GM12891 (cell line): ENCODE results near the gene BTNL2.
"Not testable (repeated sequence)": the region's sequence is repeated elsewhere in the genome, so short reads cannot be mapped to it uniquely, and the experiment has no call there.

Experiments
- DNase-seq: peaks from one replicate; pipeline ENCODE4 v3.0.0; 2011; ENCODE audit warnings: low spot score; ENCODE audit not compliant: insufficient read length
- FAIRE-seq: peaks from 2 replicates; lab custom pipeline; 2011; peaks lifted over from hg19 to GRCh38; lab: Jason Lieb, UNC
- PAX5 ChIP-seq: IDR thresholded peaks from 2 replicates; pipeline ENCODE4 v1.6.1; 2011; ENCODE audit warnings: low read length, moderate library complexity, mild to moderate bottlenecking; ENCODE audit not compliant: insufficient read depth, severe bottlenecking
- POLR2A ChIP-seq: IDR thresholded peaks from 2 replicates; pipeline ENCODE4 v1.6.1; 2011; ENCODE audit warnings: low read depth, low read length, control low read depth
- POLR2AphosphoS5 ChIP-seq: IDR thresholded peaks from 2 replicates; pipeline ENCODE4 v1.6.1; 2011; ENCODE audit warnings: low read depth, low read length, control low read depth
- POU2F2 ChIP-seq: IDR thresholded peaks from 2 replicates; pipeline ENCODE4 v1.6.1; 2011; ENCODE audit warnings: low read depth, mild to moderate bottlenecking, control low read depth, low read length, moderate library complexity
- SPI1 ChIP-seq: IDR thresholded peaks from 2 replicates; pipeline ENCODE4 v1.6.1; 2011; ENCODE audit warnings: low read depth, low read length, control low read depth
- TAF1 ChIP-seq: IDR thresholded peaks from 2 replicates; pipeline ENCODE4 v1.6.1; 2011; ENCODE audit warnings: low read depth, low read length, control low read depth

Gene BTNL2

DNA sequence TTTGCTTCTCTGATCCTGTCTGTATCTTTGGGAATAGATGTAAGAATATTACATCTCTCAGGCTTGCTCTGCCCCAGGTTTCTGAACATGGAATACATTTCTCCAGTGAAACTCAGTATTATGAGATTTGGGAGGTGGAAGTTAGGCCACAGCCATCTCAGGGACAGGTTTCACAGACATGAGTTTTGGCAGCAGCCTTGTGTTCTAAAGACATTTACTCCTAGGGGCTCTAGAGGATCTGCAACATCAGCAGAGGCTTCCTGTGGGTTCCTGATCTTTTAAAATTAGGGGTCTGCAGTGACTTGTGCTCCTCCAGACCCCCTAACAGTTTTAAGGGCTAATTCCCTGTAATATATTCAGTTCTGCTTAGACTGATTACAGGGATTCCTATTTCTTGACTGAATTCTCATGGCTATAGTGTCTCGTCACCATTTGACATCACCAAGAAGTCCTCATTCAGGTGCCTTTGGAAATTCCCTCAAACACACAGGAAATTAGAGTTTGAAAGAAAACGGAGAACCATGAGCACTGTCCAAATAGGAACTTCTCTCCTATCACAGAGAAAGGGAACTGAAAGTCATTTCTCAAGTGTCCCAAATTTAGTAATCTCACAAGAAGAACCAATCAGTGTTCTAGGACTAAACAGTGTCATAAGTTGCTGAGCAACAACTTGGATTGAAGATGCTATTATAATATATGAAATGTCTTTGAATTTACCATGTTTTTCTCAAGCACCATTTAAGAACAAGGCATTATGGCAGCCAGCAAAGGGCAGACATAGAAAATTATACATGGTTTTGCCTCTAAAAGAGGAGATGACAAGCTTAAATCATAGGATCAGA lies 30.2 kb upstream of the BTNL2 start:
- FAIRE-seq, result peak; percentile 90
- peak; percentile 21; the same call in 1 of the 2 replicates for TF ChIP-seq TAF1
- 0 out of 2 replicates have a peak, but pooled peaks have one; percentile 16 for TF ChIP-seq POU2F2
- TF ChIP-seq POLR2AphosphoS5, result no peak
- TF ChIP-seq SPI1, result peak; percentile 98
- peak; percentile 14 for TF ChIP-seq POLR2A
- DNase-seq, result no peak

DNA sequence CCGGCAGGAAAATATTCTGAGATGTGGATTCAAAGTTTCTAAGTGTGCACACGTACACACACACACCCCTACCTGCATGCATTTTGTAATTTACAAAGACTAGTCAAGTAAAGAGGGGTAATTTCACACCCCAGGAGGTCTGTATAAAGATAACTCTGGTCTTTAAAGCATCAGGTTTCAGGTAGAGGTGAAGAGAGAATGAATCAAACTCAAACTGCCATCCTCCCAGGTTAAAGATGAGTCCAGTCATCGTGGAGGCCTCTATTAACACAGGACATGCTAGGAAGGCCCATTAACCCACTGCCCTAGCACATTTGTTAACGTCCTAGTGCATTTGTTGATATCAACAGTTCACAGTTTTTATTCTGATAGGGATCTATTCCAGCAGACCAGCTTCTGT lies 29.2 kb upstream of the BTNL2 start:
- TF ChIP-seq PAX5 (no peak), POLR2AphosphoS5 (no peak), POU2F2 (no peak), TAF1 (no peak), POLR2A (no peak), SPI1 (no peak)
- peak; percentile 73 for FAIRE-seq
- DNase-seq, result no peak

DNA sequence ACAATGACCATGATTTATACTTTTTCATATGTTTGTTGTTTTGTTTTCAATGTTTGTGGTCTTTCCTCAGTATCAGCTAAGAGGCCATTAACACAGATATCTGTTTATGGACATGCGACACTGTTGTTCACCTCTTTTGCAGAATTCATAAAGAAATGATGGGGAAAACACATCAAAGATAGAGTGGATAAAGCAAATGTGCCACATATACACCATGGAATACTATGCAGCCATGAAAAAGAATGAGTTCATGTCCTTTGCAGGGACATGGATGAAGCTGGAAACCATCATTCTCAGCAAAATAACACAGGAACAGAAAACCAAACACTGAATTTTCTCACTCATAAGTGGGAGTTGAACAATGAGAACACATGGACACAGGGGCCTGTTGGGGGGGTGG lies 27.0 kb upstream of the BTNL2 start:
- FAIRE-seq, DNase-seq: not testable (repeated sequence)

DNA sequence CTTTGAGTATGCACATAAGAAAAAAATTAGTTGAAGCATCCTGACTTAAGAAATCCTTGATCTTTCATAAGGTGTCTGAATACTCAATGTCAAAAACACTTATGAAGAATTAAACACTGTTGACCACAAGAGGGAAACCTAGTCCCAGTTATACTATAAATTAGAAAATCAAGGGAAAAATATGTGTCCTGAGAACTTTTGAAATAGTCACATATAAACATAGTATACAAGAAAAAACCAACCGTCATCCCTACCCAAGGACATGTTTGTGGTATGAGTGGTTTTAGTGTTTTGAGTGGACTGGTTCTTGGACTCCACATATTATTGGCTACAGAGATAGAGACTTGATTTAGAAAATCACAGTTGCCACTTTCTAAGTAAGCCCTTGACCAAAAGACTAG lies 25.1 kb upstream of the BTNL2 start:
- DNase-seq (no peak), FAIRE-seq (peak; percentile 5)
- no peak for TF ChIP-seq POLR2A
- TF ChIP-seq POU2F2, result no peak
- no peak for TF ChIP-seq TAF1
- TF ChIP-seq SPI1, result no peak
- TF ChIP-seq PAX5, result no peak

DNA sequence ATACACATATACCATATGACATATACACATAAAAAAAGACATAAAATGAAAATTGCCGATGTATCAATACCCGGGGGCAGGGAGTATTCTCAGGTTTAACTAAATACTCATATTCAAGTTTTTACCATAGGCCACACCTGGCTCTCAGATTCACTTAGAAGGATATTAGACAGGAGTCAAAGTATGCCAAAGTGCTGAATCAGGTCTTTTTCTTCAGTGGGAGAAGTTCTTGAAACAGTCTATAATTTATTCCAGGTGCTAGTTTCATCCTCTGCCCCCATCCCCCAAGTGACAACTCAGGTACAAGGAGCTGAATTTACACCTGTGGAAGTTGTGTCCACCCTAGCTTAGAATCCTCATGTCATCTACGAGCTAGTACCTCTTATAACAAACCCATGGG lies 24.2 kb upstream of the BTNL2 start:
- no peak for FAIRE-seq
- TF ChIP-seq POU2F2 (no peak), PAX5 (no peak), TAF1 (no peak), SPI1 (no peak), POLR2AphosphoS5 (no peak), POLR2A (no peak)
- no peak for DNase-seq

DNA sequence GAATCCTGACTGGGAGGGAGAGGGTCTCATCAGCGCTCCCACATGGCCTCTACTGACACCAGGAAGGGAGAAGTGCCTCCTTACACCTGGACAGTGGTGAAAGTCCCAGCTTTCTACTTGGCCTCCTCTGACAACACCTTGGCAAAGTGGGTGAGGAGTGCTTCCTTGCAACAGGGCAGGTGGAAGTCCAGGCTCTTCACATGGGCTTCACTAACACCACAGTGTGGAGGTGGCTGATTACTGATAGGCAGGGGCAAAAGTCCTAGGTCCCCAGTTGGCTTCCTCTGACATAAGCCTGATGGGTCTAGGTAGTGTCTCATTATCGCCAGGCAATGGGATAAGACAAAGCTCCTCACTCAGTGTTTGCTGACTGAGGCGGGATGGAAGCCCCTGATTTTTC lies 23.2 kb upstream of the BTNL2 start:
- FAIRE-seq (peak; percentile 26), DNase-seq (no peak)
- TF ChIP-seq TAF1 (no peak), POU2F2 (no peak), PAX5 (no peak), SPI1 (no peak), POLR2AphosphoS5 (no peak), POLR2A (no peak)

DNA sequence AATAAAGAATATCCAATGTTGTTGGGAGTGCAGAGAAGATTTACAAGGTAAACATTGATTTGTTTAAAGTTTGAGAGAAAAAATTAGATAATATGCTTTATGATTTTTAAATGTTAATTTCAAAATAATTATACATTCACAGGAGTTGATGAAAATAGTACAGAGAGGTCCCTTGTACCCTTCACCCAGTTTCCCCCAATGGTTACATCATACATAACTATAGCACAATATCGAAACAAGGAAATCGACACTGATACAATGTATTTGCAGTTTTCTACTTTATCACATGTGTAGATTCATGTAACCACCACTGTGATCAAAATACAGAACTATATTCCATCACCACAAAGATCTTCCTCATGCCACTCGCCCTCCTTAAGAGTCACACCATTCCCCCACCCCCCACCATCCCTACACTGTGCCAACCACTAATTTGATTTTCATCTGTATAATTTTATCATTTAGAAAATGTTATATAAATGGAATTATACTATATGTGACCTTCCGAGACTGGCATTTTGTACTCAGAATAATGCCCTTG lies 21.0 kb upstream of the BTNL2 start:
- no peak for DNase-seq
- no peak for FAIRE-seq
- TF ChIP-seq PAX5 (no peak), SPI1 (no peak), POLR2AphosphoS5 (no peak), POLR2A (no peak), POU2F2 (no peak), TAF1 (no peak)

DNA sequence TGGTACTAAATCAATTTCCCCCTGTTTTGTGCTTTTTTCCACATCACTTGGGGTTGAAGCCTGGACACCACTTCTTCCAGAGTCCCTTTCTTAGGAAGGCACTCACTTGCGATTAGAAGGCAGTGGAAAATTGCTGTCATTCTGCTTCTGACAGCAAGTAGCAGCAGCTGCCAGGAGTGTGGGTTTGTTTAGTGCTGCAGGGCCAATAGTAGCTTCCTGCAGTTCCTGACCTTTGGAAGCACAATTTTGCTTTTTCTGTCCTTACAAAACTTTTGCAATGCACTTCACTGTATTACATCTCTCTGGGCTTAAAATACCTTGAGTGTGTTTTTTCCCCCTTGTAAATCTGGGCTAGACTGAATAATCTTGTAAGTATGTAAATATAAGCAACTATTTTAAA lies 20.2 kb upstream of the BTNL2 start:
- DNase-seq (no peak), FAIRE-seq (peak; percentile 51)
- TF ChIP-seq PAX5 (no peak), POU2F2 (no peak), POLR2A (no peak), POLR2AphosphoS5 (no peak), SPI1 (no peak), TAF1 (no peak)

DNA sequence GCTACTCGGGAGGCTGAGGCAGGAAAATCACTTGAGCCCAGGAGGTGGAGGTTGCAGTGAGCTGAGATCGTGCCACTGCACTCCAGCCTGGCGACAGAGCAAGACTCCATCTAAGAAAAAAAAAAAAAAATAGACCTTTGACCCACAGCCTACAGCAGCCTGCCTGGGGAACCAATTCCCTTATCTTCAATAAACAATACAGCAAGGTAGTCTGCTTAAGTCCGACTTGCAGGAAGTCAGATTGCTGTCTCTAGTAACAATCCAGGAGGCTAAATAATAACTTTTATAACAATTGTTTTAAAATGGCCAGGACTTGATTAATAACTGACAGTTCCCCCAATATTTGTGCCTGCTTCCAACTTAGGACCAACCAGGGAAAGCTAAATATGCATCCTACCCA lies 19.4 kb upstream of the BTNL2 start:
- FAIRE-seq (no peak), DNase-seq (no peak)
- TF ChIP-seq POLR2AphosphoS5 (no peak), SPI1 (no peak), POLR2A (no peak), POU2F2 (no peak), TAF1 (no peak), PAX5 (no peak)
